Gastroesophageal sphincter (tissue), 3 donors: ENCODE data around the gene NIT2.

Experiments used
- EP300 ChIP-seq: sonication (generic); formaldehyde crosslinking; IDR thresholded peaks from one replicate; pipeline ENCODE4 v1.6.1; 2017; ENCODE audit warnings: antibody characterized with exemption, mild to moderate bottlenecking
- POLR2A ChIP-seq, 2 donors: fragments of 450-650 bp; IDR thresholded peaks; one replicate each; pipeline ENCODE4 v1.6.1; 2017; ENCODE audit warnings: antibody characterized with exemption in 2 of 2, mild to moderate bottlenecking in 2 of 2, moderate library complexity in 1 of 2
- POLR2AphosphoS5 ChIP-seq: sonication (generic); formaldehyde crosslinking; IDR thresholded peaks from one replicate; pipeline ENCODE4 v1.6.1; 2017; ENCODE audit warnings: antibody characterized with exemption
- TF ChIP-seq, protein P1 (sequence below), 4 experiments: fragments of 200-600 bp in 2 of 4; fragments of 450-650 bp in 2 of 4; sonication (generic) in 1 of 4; IDR thresholded peaks; one replicate each; pipeline ENCODE4 v1.5.1; 2017 to 2019; ENCODE audit warnings: antibody characterized with exemption in 4 of 4, mild to moderate bottlenecking in 2 of 4, moderate library complexity in 2 of 4

DNA sequence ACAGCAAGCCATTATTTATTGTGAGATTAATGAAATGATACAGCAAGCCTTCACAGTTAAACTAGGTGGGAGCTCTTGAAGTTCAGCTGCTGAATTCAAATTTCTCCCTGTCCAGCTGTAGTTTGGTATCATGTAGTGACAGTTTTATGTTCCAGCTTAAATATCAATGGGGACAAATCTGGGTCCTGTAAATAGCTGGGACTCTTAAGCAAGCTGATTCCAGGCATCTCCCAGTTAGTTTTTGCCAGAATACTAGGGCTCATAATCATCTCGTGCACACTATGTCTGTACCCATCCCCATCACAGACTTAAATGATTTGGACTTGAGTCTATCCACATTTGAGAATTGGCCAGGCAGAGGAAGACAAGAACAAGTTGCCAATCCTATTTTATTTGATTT is 27.9 kb upstream of the NIT2 start:
- TF ChIP-seq, protein P1, sequence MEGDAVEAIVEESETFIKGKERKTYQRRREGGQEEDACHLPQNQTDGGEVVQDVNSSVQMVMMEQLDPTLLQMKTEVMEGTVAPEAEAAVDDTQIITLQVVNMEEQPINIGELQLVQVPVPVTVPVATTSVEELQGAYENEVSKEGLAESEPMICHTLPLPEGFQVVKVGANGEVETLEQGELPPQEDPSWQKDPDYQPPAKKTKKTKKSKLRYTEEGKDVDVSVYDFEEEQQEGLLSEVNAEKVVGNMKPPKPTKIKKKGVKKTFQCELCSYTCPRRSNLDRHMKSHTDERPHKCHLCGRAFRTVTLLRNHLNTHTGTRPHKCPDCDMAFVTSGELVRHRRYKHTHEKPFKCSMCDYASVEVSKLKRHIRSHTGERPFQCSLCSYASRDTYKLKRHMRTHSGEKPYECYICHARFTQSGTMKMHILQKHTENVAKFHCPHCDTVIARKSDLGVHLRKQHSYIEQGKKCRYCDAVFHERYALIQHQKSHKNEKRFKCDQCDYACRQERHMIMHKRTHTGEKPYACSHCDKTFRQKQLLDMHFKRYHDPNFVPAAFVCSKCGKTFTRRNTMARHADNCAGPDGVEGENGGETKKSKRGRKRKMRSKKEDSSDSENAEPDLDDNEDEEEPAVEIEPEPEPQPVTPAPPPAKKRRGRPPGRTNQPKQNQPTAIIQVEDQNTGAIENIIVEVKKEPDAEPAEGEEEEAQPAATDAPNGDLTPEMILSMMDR (IDR thresholded peaks at IDR 0.05), result no peak
- no peak for TF ChIP-seq POLR2AphosphoS5
- no peak for TF ChIP-seq EP300
- TF ChIP-seq POLR2A (IDR thresholded peaks at IDR 0.05), result no peak
